HepG2 (cell line): ENCODE measurements around the gene LURAP1L. TPM values are rescaled to one million over a fixed set of nuclear protein-coding genes. Genes with fewer than 3 reads are reported as not detected.

Source experiments
- BCL3 ChIP-seq: sonication (generic); formaldehyde crosslinking; IDR thresholded peaks from 2 replicates; pipeline ENCODE4 v1.5.1; 2020; ENCODE audit warnings: mild to moderate bottlenecking, missing genetic modification reagents, moderate library complexity
- DBP ChIP-seq: sonication (generic); formaldehyde crosslinking; IDR thresholded peaks from 2 replicates; pipeline ENCODE4 v1.4.0; 2020; ENCODE audit warnings: missing genetic modification reagents; ENCODE audit errors: not compliant biosample characterization
- GABPA ChIP-seq, 2 experiments: IDR thresholded peaks; 2 replicates each; pipeline ENCODE4 v1.6.1; 2011 to 2016; ENCODE audit warnings: low read depth in 2 of 2, low read length in 1 of 2, missing biosample characterization in 1 of 2, missing genetic modification characterization in 1 of 2
- HDAC2 ChIP-seq: sonication (generic); formaldehyde crosslinking; IDR thresholded peaks from 2 replicates; pipeline ENCODE4 v1.4.0; 2020; ENCODE audit warnings: missing genetic modification reagents
- HHEX ChIP-seq: IDR thresholded peaks from 2 replicates; pipeline ENCODE4 v1.6.1; 2016; ENCODE audit warnings: control low read depth
- HNF1A ChIP-seq, 2 experiments: sonication (generic) in 1 of 2; formaldehyde crosslinking in 1 of 2; IDR thresholded peaks; 2 replicates each; pipeline versions ENCODE4 v1.4.0 to v1.6.1; 2016 to 2020; ENCODE audit warnings: borderline replicate concordance in 1 of 2, low read depth in 1 of 2, mild to moderate bottlenecking in 1 of 2, missing genetic modification reagents in 1 of 2
- KMT2A ChIP-seq: sonication (generic); formaldehyde crosslinking; IDR thresholded peaks from 2 replicates; pipeline ENCODE4 v1.4.0; 2020; ENCODE audit warnings: missing genetic modification reagents
- MIXL1 ChIP-seq: IDR thresholded peaks from 2 replicates; pipeline ENCODE4 v1.6.1; 2016
- NFYC ChIP-seq: IDR thresholded peaks from 2 replicates; pipeline ENCODE4 v1.6.1; 2016; ENCODE audit warnings: missing genetic modification reagents, missing compliant biosample characterization
- NR2C2 ChIP-seq: sonication (generic); formaldehyde crosslinking; IDR thresholded peaks from 2 replicates; pipeline ENCODE4 v1.4.0; 2020; ENCODE audit warnings: missing genetic modification reagents, mild to moderate bottlenecking, moderate library complexity, borderline replicate concordance
- RFXAP ChIP-seq: sonication (generic); formaldehyde crosslinking; IDR thresholded peaks from 2 replicates; pipeline ENCODE4 v1.4.0; 2020; ENCODE audit warnings: missing genetic modification reagents, borderline replicate concordance
- RXRB ChIP-seq: IDR thresholded peaks from 2 replicates; pipeline ENCODE4 v1.6.1; 2016; ENCODE audit warnings: borderline replicate concordance, missing genetic modification reagents, missing compliant biosample characterization
- TEF ChIP-seq: sonication (generic); formaldehyde crosslinking; IDR thresholded peaks from 2 replicates; pipeline ENCODE4 v1.5.0; 2020; ENCODE audit warnings: missing genetic modification reagents
- ZNF232 ChIP-seq: sonication (generic); formaldehyde crosslinking; IDR thresholded peaks from 2 replicates; pipeline ENCODE4 v1.4.0; 2020; ENCODE audit warnings: missing genetic modification reagents, borderline replicate concordance
- ZNF326 ChIP-seq: sonication (generic); formaldehyde crosslinking; IDR thresholded peaks from 2 replicates; pipeline ENCODE4 v1.4.0; 2020; ENCODE audit warnings: missing genetic modification reagents, borderline replicate concordance
- ZNF644 ChIP-seq: IDR thresholded peaks from 2 replicates; pipeline ENCODE4 v1.6.1; 2016; ENCODE audit warnings: low read depth
- ZNF761 ChIP-seq: sonication (generic); formaldehyde crosslinking; conservative IDR thresholded peaks from 2 replicates; pipeline ENCODE4 v1.4.0; 2020; ENCODE audit warnings: mild to moderate bottlenecking, missing genetic modification reagents
- polyA plus RNA-seq, 8 experiments: library from polyadenylated mRNA; depleted of rRNA in 3 of 8; stranded (reverse) in 7 of 8; unstranded in 1 of 8; fragments of >200 nt; fragmentation: Illumina TruSeq in 4 of 8; extraction: Trizol in 4 of 8; gene quantifications; 2 replicates each; pipeline versions ENCODE4 v1.2.1 to v1.2.3, GENCODE V29; 2011 to 2016; ENCODE audit warnings: low read depth in 4 of 8, missing spikeins in 1 of 8, mixed read lengths in 1 of 8; ENCODE audit not compliant: insufficient read depth in 1 of 8
- total RNA-seq, 5 experiments: library from RNA; depleted of rRNA; stranded (reverse); fragments of >200 nt; fragmentation: Illumina TruSeq; extraction: Trizol; gene quantifications; 2 replicates each; pipeline ENCODE4 v1.2.3, GENCODE V29; 2016; ENCODE audit warnings: low read depth in 1 of 5
- TF ChIP-seq, protein P1 (sequence below): sonication (generic); formaldehyde crosslinking; IDR thresholded peaks from 2 replicates; pipeline ENCODE4 v1.4.0; 2020; ENCODE audit warnings: missing genetic modification reagents, borderline replicate concordance
- TF ChIP-seq, protein P2 (sequence below): sonication (generic); formaldehyde crosslinking; IDR thresholded peaks from 2 replicates; pipeline ENCODE4 v1.4.0; 2020; ENCODE audit warnings: missing genetic modification reagents, borderline replicate concordance

Gene LURAP1L
- total and polyA plus RNA-seq, 2 of the 13 experiments (the other 11 are each of a cell fraction or from before 2014, with no cell fraction given): 6.7 to 16.6 TPM

GRCh38 chr9:12816656-12817101 is 41.9 kb downstream of the LURAP1L start (continued):
- TF ChIP-seq HNF1A (IDR thresholded peaks at IDR 0.05; ENCODE audit: low read depth) (no peak), HNF1A (CRISPR knock-in tag; IDR thresholded peaks at IDR 0.05; ENCODE audit: borderline replicate concordance) (peak; percentile 33; the same call in 1 of the 2 replicates), GABPA (IDR thresholded peaks at IDR 0.05; ENCODE audit: low read depth, low read length) (no peak), GABPA (CRISPR knock-in tag; IDR thresholded peaks at IDR 0.05; ENCODE audit: low read depth) (peak; percentile 50; the same call in 1 of the 2 replicates), ZNF326 (CRISPR knock-in tag) (no peak), ZNF761 (CRISPR knock-in tag) (no peak), NFYC (0 out of 2 replicates have a peak, but pooled peaks have one; percentile 14), MIXL1 (peak; percentile 50), HDAC2 (CRISPR knock-in tag) (peak; percentile 83), RXRB (CRISPR knock-in tag) (peak; percentile 75), ZNF644 (CRISPR knock-in tag) (peak; percentile 4; the same call in 1 of the 2 replicates), DBP (CRISPR knock-in tag) (no peak), TEF (CRISPR knock-in tag) (no peak), HHEX (peak; percentile 55; the same call in 1 of the 2 replicates), ZNF232 (CRISPR knock-in tag) (no peak), KMT2A (CRISPR knock-in tag) (no peak), RFXAP (no peak), BCL3 (CRISPR knock-in tag) (no peak), NR2C2 (CRISPR knock-in tag) (peak; percentile 36; the same call in 1 of the 2 replicates)
- TF ChIP-seq, protein P1, sequence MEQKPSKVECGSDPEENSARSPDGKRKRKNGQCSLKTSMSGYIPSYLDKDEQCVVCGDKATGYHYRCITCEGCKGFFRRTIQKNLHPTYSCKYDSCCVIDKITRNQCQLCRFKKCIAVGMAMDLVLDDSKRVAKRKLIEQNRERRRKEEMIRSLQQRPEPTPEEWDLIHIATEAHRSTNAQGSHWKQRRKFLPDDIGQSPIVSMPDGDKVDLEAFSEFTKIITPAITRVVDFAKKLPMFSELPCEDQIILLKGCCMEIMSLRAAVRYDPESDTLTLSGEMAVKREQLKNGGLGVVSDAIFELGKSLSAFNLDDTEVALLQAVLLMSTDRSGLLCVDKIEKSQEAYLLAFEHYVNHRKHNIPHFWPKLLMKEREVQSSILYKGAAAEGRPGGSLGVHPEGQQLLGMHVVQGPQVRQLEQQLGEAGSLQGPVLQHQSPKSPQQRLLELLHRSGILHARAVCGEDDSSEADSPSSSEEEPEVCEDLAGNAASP (CRISPR knock-in tag): no peak
- TF ChIP-seq, protein P2, sequence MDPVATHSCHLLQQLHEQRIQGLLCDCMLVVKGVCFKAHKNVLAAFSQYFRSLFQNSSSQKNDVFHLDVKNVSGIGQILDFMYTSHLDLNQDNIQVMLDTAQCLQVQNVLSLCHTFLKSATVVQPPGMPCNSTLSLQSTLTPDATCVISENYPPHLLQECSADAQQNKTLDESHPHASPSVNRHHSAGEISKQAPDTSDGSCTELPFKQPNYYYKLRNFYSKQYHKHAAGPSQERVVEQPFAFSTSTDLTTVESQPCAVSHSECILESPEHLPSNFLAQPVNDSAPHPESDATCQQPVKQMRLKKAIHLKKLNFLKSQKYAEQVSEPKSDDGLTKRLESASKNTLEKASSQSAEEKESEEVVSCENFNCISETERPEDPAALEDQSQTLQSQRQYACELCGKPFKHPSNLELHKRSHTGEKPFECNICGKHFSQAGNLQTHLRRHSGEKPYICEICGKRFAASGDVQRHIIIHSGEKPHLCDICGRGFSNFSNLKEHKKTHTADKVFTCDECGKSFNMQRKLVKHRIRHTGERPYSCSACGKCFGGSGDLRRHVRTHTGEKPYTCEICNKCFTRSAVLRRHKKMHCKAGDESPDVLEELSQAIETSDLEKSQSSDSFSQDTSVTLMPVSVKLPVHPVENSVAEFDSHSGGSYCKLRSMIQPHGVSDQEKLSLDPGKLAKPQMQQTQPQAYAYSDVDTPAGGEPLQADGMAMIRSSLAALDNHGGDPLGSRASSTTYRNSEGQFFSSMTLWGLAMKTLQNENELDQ: no peak
